Adipocyte (in vitro differentiated cells): ENCODE data around the gene SGK1.
A peak's percentile ranks its signal among the peaks of the same experiment; 100 is the strongest.

ENCODE experiments used
- DNase-seq: peaks from one replicate; pipeline ENCODE4 v3.0.0-alpha.2; 2015; ENCODE audit warnings: low read depth
- H3K27me3 ChIP-seq: replicated peaks from 2 replicates; pipeline ENCODE4 v1.7.0; 2013; ENCODE audit warnings: mild to moderate bottlenecking, low read length, moderate library complexity; ENCODE audit not compliant: control insufficient read depth, insufficient read depth
- H3K36me3 ChIP-seq: 2 replicates; pipeline ENCODE4 v1.7.0; 2013; ENCODE audit warnings: low read length, mild to moderate bottlenecking, moderate library complexity; ENCODE audit not compliant: control insufficient read depth, insufficient read depth, severe bottlenecking
- H3K4me1 ChIP-seq: 2 replicates; pipeline ENCODE4 v1.7.0; 2013; ENCODE audit warnings: mild to moderate bottlenecking, low read length, moderate library complexity; ENCODE audit not compliant: control insufficient read depth, insufficient read depth
- H3K4me3 ChIP-seq: 2 replicates; pipeline ENCODE4 v1.7.0; 2013; ENCODE audit warnings: mild to moderate bottlenecking, low read length, moderate library complexity
- H3K9ac ChIP-seq: 2 replicates; pipeline ENCODE4 v1.7.0; 2013; ENCODE audit warnings: mild to moderate bottlenecking, low read length, moderate library complexity
- H3K9me3 ChIP-seq: 2 replicates; pipeline ENCODE4 v1.7.0; 2013; ENCODE audit warnings: mild to moderate bottlenecking, low read length, moderate library complexity; ENCODE audit not compliant: control insufficient read depth

SGK1 gene

GRCh38 chr6:134317471-134318131, at the start of gene SGK1:
SGK1 (minus strand) TSS chr6:134318112; CDS start chr6:134317460, 652 bp downstream.
- H3K27me3 ChIP-seq = peaks cover 9% of the 10 kb centered on the region
- peak; percentile 67 for DNase-seq
- H3K36me3 ChIP-seq = no peaks in the 10 kb centered on the region
- H3K4me3 ChIP-seq = peak within 1 kb of the TSS; percentile 77
- H3K9me3 ChIP-seq = no peaks in the 10 kb centered on the region
- peaks cover 10% of the 10 kb centered on the region for H3K4me1 ChIP-seq
- peak within 1 kb of the TSS; percentile 16 for H3K9ac ChIP-seq

GRCh38 chr6:134363323-134364039, 45.6 kb upstream of the SGK1 start:
- H3K27me3 ChIP-seq = no peaks in the 10 kb centered on the region
- H3K36me3 ChIP-seq = no peaks in the 10 kb centered on the region
- H3K9ac ChIP-seq = no peak overlapping the region
- H3K9me3 ChIP-seq = no peaks in the 10 kb centered on the region
- DNase-seq = peak; percentile 44
- H3K4me3 ChIP-seq = no peak overlapping the region
- peaks cover 8% of the 10 kb centered on the region for H3K4me1 ChIP-seq

GRCh38 chr6:134361011-134361410, 43.1 kb upstream of the SGK1 start:
- Histone ChIP-seq H3K9me3 (no peaks in the 10 kb centered on the region), H3K4me1 (peaks cover 17% of the 10 kb centered on the region), H3K36me3 (no peaks in the 10 kb centered on the region), H3K27me3 (no peaks in the 10 kb centered on the region), H3K4me3 (no peak overlapping the region), H3K9ac (no peak overlapping the region)
- DNase-seq = no peak

GRCh38 chr6:134359302-134359701, 41.4 kb upstream of the SGK1 start:
- DNase-seq = no peak
- no peaks in the 10 kb centered on the region for H3K9me3 ChIP-seq
- no peak overlapping the region for H3K4me3 ChIP-seq
- no peak overlapping the region for H3K9ac ChIP-seq
- H3K27me3 ChIP-seq = no peaks in the 10 kb centered on the region
- no peaks in the 10 kb centered on the region for H3K36me3 ChIP-seq
- H3K4me1 ChIP-seq = peaks cover 17% of the 10 kb centered on the region

GRCh38 chr6:134358320-134358719, 40.4 kb upstream of the SGK1 start:
- Histone ChIP-seq H3K27me3 (no peaks in the 10 kb centered on the region), H3K36me3 (no peaks in the 10 kb centered on the region), H3K4me3 (no peak overlapping the region), H3K9ac (no peak overlapping the region), H3K4me1 (peaks cover 18% of the 10 kb centered on the region), H3K9me3 (no peaks in the 10 kb centered on the region)
- peak; percentile 42 for DNase-seq

- DNase-seq = no peak
- no peak overlapping the region for H3K4me3 ChIP-seq
Measured at GRCh38 chr6:134357022-134357487, 39.1 kb upstream of the SGK1 start.

GRCh38 chr6:134356405-134356804, 38.5 kb upstream of the SGK1 start:
- Histone ChIP-seq H3K4me3 (no peak overlapping the region), H3K27me3 (no peaks in the 10 kb centered on the region), H3K9ac (no peak overlapping the region), H3K9me3 (no peaks in the 10 kb centered on the region), H3K4me1 (peaks cover 21% of the 10 kb centered on the region), H3K36me3 (no peaks in the 10 kb centered on the region)
- DNase-seq = no peak

More at GRCh38 chr6:134357022-134357487, 39.1 kb upstream of the SGK1 start:
- Histone ChIP-seq H3K9me3 (no peaks in the 10 kb centered on the region), H3K9ac (no peak overlapping the region), H3K27me3 (no peaks in the 10 kb centered on the region), H3K36me3 (no peaks in the 10 kb centered on the region), H3K4me1 (peaks cover 21% of the 10 kb centered on the region)

GRCh38 chr6:134352786-134353480, 35.0 kb upstream of the SGK1 start:
- no peaks in the 10 kb centered on the region for H3K27me3 ChIP-seq
- no peak overlapping the region for H3K9ac ChIP-seq
- no peaks in the 10 kb centered on the region for H3K9me3 ChIP-seq
- no peaks in the 10 kb centered on the region for H3K36me3 ChIP-seq
- H3K4me1 ChIP-seq = peaks cover 22% of the 10 kb centered on the region
- no peak for DNase-seq
- no peak overlapping the region for H3K4me3 ChIP-seq

- H3K4me3 ChIP-seq = no peak overlapping the region
- H3K9me3 ChIP-seq = no peaks in the 10 kb centered on the region
- H3K4me1 ChIP-seq = peaks cover 18% of the 10 kb centered on the region
- H3K9ac ChIP-seq = no peak overlapping the region
- DNase-seq = no peak
- no peaks in the 10 kb centered on the region for H3K36me3 ChIP-seq
- H3K27me3 ChIP-seq = no peaks in the 10 kb centered on the region
Measured at GRCh38 chr6:134351615-134352474, 33.9 kb upstream of the SGK1 start.

- Histone ChIP-seq H3K36me3 (no peaks in the 10 kb centered on the region), H3K9me3 (no peaks in the 10 kb centered on the region), H3K4me3 (no peak overlapping the region), H3K4me1 (peaks cover 20% of the 10 kb centered on the region), H3K27me3 (no peaks in the 10 kb centered on the region), H3K9ac (no peak overlapping the region)
- peak; percentile 87 for DNase-seq
Measured at GRCh38 chr6:134347885-134348805, 30.2 kb upstream of the SGK1 start.
